B cell (primary cell): ENCODE results near the gene TRABD. TPM values are rescaled to one million over a fixed set of nuclear protein-coding genes. Genes with fewer than 3 reads are reported as not detected.

Source experiments
- ATAC-seq: fragments of 200-7000 bp; cut with Tn5 transposase; one replicate; pipeline ENCODE4 v1.10.0; 2021; ENCODE audit warnings: low read depth, mild to moderate bottlenecking, moderate number of reproducible peaks, moderate library complexity
- CTCF ChIA-PET: fragments of 350-600 bp; sonication (Branson Sonifier 250); formaldehyde crosslinking; loops from one replicate; lab custom pipeline; 2021; ENCODE audit warnings: antibody characterized with exemption, inconsistent platforms; lab: Charles Lee
- POLR2A ChIA-PET: fragments of 350-600 bp; sonication (Branson Sonifier 250); formaldehyde crosslinking; loops from one replicate; lab custom pipeline; 2021; ENCODE audit warnings: antibody characterized with exemption; lab: Charles Lee
- DNase-seq: peaks from one replicate; pipeline ENCODE4 v3.0.0; 2013
- H2AFZ ChIP-seq: 2 replicates; pipeline ENCODE4 v1.6.1; 2012; ENCODE audit warnings: mild to moderate bottlenecking, low read depth, low read length; ENCODE audit not compliant: insufficient read depth, poor library complexity, severe bottlenecking
- H3K27ac ChIP-seq, 2 donors: 1 replicate in 1 of 2; 2 replicates in 1 of 2; pipeline ENCODE4 v1.5.1; 2012 to 2013; ENCODE audit warnings: low read length in 2 of 2, mild to moderate bottlenecking in 2 of 2, moderate library complexity in 1 of 2
- H3K27me3 ChIP-seq, 4 experiments: fragments of 200-600 bp in 1 of 4; sonication (generic) in 1 of 4; replicated peaks in 1 of 4; 1 replicate in 2 of 4; 2 replicates in 2 of 4; pipeline versions ENCODE4 v1.6.1 to v1.7.0; 2013 to 2016; ENCODE audit warnings: low read length in 3 of 4, mild to moderate bottlenecking in 2 of 4, mixed read lengths in 1 of 4, moderate library complexity in 1 of 4; ENCODE audit not compliant: insufficient read depth in 4 of 4, control insufficient read depth in 3 of 4; ENCODE audit errors: control extremely low read depth in 1 of 4
- H3K36me3 ChIP-seq, 2 experiments: replicated peaks in 1 of 2; 1 replicate in 1 of 2; 2 replicates in 1 of 2; pipeline versions ENCODE4 v1.6.1 to v1.7.1; 2013; ENCODE audit warnings: low read length in 1 of 2; ENCODE audit not compliant: insufficient read depth in 2 of 2, control insufficient read depth in 1 of 2; ENCODE audit errors: control extremely low read depth in 1 of 2, extremely low read depth in 1 of 2
- H3K4me1 ChIP-seq, 2 donors: fragments of 200-600 bp in 1 of 2; sonication (generic) in 1 of 2; 1 replicate in 1 of 2; 2 replicates in 1 of 2; pipeline versions ENCODE4 v1.5.1 to v1.6.1; 2013 to 2017; ENCODE audit warnings: low read length in 2 of 2; ENCODE audit not compliant: control insufficient read depth in 2 of 2, insufficient read depth in 2 of 2
- H3K4me2 ChIP-seq: replicated peaks from 2 replicates; pipeline ENCODE3; 2012; ENCODE audit warnings: mild to moderate bottlenecking, low read depth, low read length; ENCODE audit not compliant: poor library complexity, severe bottlenecking
- H3K4me3 ChIP-seq, 5 experiments: fragments of 200-600 bp in 1 of 5; sonication (generic) in 1 of 5; 1 replicate in 3 of 5; 2 replicates in 2 of 5; pipeline versions ENCODE4 v1.5.1 to v1.7.0; 2011 to 2016; ENCODE audit warnings: low read length in 4 of 5, mild to moderate bottlenecking in 4 of 5, low read depth in 2 of 5, control low read depth in 1 of 5, moderate library complexity in 1 of 5; ENCODE audit not compliant: insufficient read depth in 1 of 5; ENCODE audit errors: control extremely low read depth in 1 of 5, extremely low read depth in 1 of 5
- H3K79me2 ChIP-seq: fragments of 200-600 bp; sonication (generic); one replicate; pipeline ENCODE4 v1.6.0; 2016; ENCODE audit warnings: low read length; ENCODE audit not compliant: control insufficient read depth, insufficient read depth
- H3K9ac ChIP-seq: fragments of 200-600 bp; sonication (generic); 2 replicates; pipeline ENCODE4 v1.6.1; 2017; ENCODE audit warnings: mild to moderate bottlenecking, low read length, moderate library complexity
- H3K9me3 ChIP-seq, 3 donors: one replicate each; pipeline versions ENCODE4 v1.6.1 to v1.7.1; 2013; ENCODE audit warnings: low read length in 2 of 3; ENCODE audit not compliant: control insufficient read depth in 2 of 3, insufficient read depth in 1 of 3; ENCODE audit errors: control extremely low read depth in 1 of 3
- H4K20me1 ChIP-seq: 2 replicates; pipeline ENCODE4 v1.6.0; 2012; ENCODE audit warnings: mild to moderate bottlenecking, low read length; ENCODE audit not compliant: insufficient read depth, control insufficient read depth, poor library complexity, severe bottlenecking
- H3K27ac Mint-ChIP-seq: one replicate; pipeline ENCODE4 v1.8.0; 2021; ENCODE audit warnings: mixed read lengths
- H3K27me3 Mint-ChIP-seq: one replicate; pipeline ENCODE4 v1.8.0; 2021; ENCODE audit warnings: mixed read lengths
- H3K4me1 Mint-ChIP-seq: one replicate; pipeline ENCODE4 v1.8.0; 2021; ENCODE audit warnings: mixed read lengths
- H3K4me3 Mint-ChIP-seq: one replicate; pipeline ENCODE4 v1.8.0; 2021; ENCODE audit warnings: mixed read lengths
- H3K9me3 Mint-ChIP-seq: one replicate; pipeline ENCODE4 v1.8.0; 2022; ENCODE audit warnings: mixed read lengths; ENCODE audit not compliant: insufficient read depth
- EZH2 ChIP-seq: IDR thresholded peaks from 2 replicates; pipeline ENCODE4 v1.6.1; 2012; ENCODE audit warnings: borderline replicate concordance, low read depth, mild to moderate bottlenecking, moderate library complexity, low read length; ENCODE audit not compliant: insufficient read depth, poor library complexity, severe bottlenecking
- WGBS: methylation state at CpG from one replicate; pipeline ENCODE4 v1.1.5; 2013; ENCODE audit warnings: missing lambda C conversion rate; ENCODE audit not compliant: insufficient coverage; 5-methylcytosine and 5-hydroxymethylcytosine counted together
- intact Hi-C: fragments of 100-400 bp; cut with micrococcal nuclease; formaldehyde crosslinking; loops from one replicate; pipeline ENCODE4 v1.10.0; 2022
- polyA plus RNA-seq: library from polyadenylated mRNA; depleted of rRNA; stranded (reverse); fragments of >200 nt; gene quantifications from 2 replicates; pipeline ENCODE4 v1.2.3, GENCODE V29; 2012
- total RNA-seq, 2 donors: library from RNA; stranded (reverse); fragments of 120-200 nt in 1 of 2; gene quantifications; 1 replicate in 1 of 2; 2 replicates in 1 of 2; pipeline versions ENCODE4 v1.2.3 to v1.2.4, GENCODE V29; 2013 to 2022
- TF ChIP-seq, protein P1 (sequence below): fragments of 200-600 bp; IDR thresholded peaks from one replicate; pipeline ENCODE4 v1.8.0; 2022; ENCODE audit warnings: antibody characterized with exemption, mild to moderate bottlenecking

TRABD gene
- total and polyA plus RNA-seq, 2 donors (not counting 1 experiment from before 2014, with no cell fraction given) = 164 to 200 TPM

DNA sequence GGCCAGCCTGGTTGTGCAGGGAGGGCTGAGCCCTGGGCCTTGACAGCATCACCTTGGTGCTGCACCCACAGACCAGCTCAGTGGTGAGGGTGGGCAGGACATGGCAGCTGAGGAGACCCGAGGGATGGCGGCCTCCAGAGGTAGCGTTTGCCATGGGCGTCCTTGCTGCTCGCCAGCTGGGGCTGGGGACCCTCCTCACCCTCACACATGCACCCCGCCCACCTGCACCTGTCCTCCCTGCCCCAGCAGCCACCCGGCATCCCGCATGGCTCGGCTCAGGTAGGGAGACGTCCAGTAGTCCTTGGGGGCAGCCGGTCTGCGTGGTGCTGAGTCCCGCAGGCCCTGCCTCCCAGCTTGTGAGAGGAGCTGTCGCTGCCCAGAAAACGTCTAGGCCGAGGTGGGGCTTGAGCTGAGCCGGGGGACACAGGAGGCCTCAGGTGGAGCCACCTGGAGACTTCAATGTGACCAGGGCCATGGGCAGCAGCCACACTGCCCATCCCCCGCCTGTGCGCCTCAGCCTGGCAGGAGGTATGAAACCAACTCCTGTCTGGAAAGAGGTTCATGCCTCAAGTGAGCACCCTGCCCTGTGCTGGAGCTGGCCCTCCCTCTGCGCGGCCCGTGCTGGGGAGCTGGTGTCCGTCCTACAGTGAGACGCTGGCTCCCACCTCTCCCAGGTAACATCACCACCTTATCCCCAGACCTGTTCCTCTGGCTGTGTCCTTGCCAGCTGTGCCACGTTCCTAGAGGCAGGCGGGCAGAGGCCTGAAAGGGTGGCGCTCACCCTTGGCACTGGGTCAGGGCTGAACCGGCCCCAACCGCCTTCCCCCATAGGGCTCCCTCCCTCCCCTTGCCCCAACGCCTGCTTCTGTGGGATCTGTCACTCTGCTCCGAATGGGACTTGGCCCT is 3.3 kb upstream of the TRABD start:
- Histone ChIP-seq H3K4me2 (no peak overlapping the region), H3K36me3 (no peaks in the 10 kb centered on the region), H4K20me1 (no peaks in the 10 kb centered on the region), H2AFZ (no peak overlapping the region), H3K79me2 (peaks cover 11% of the 10 kb centered on the region), H3K9me3 (no peaks in the 10 kb centered on the region), H3K27ac (no peak overlapping the region), H3K4me3 (no peak overlapping the region), H3K9ac (no peak overlapping the region), H3K4me1 (peaks cover 33 to 34% of the 10 kb centered on the region in 2 donors), H3K27me3 (peaks cover 0 to 21% (median 2%) of the 10 kb centered on the region in 4 experiments)
- intact Hi-C loops = no loop called here
- 94% methylated on average over 31 of the region's 31 CpGs for WGBS
- Mint-ChIP-seq H3K4me3 (peak overlapping the region; percentile 7), H3K27ac (no peak overlapping the region), H3K9me3 (no peaks in the 10 kb centered on the region), H3K27me3 (peaks cover 7% of the 10 kb centered on the region), H3K4me1 (peaks cover 25% of the 10 kb centered on the region)
- POLR2A ChIA-PET = interaction anchor here (0.6 kb wide), 1 partner anchor 19 kb away, joined by 3 read pairs; no protein-coding TSS in a partner anchor
- peak; percentile 20 for DNase-seq
- CTCF ChIA-PET = no interaction called here
- no peak for ATAC-seq
- no peak for TF ChIP-seq EZH2
- TF ChIP-seq, protein P1, sequence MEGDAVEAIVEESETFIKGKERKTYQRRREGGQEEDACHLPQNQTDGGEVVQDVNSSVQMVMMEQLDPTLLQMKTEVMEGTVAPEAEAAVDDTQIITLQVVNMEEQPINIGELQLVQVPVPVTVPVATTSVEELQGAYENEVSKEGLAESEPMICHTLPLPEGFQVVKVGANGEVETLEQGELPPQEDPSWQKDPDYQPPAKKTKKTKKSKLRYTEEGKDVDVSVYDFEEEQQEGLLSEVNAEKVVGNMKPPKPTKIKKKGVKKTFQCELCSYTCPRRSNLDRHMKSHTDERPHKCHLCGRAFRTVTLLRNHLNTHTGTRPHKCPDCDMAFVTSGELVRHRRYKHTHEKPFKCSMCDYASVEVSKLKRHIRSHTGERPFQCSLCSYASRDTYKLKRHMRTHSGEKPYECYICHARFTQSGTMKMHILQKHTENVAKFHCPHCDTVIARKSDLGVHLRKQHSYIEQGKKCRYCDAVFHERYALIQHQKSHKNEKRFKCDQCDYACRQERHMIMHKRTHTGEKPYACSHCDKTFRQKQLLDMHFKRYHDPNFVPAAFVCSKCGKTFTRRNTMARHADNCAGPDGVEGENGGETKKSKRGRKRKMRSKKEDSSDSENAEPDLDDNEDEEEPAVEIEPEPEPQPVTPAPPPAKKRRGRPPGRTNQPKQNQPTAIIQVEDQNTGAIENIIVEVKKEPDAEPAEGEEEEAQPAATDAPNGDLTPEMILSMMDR = no peak
